ENCODE data around the gene GRID1.

DNA sequence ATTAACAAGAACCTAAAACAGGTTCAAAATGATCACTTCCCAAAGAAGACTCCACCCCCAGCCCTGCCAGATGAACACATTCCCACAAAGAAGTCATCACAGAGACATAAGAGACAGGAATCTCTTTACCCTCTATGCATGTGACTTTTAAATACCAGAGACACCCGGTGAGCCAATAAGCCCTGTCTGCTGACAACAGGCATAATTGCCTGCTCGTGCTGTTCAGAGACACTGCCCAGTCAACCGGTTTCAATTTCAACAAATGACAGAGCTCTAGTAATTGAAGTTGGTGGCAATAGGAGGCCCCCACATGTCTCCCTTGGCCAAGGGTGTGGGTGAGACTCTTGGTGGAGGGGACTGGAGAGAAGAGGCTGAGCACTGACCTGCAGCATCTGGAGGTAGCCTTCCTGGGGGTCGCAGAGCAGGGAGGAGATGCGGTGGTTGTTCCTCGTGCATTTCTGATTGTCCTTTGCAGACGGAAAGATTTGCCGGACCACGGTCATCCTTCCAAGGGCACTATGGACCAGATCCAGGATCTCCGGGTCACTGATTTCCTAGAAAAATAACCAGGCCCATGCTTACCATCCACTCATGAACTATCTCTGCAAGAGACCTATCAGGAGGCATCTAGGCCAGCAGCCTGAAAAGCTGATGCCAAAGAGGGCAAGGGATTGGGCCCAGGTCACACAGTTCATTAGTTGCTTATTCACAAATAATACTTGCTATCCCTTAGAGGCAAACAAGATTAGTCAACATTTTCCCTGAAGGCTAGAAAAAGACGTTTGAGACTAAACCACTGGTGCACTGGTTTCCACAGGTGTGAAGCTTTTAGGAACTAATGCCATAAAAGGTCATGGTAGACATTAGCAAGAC is 497.7 kb downstream of the GRID1 start:
- TF ChIP-seq POLR2A (IDR thresholded peaks at IDR 0.05; ENCODE audit: low read length) = no peak
- no peak for TF ChIP-seq GATA1 (IDR thresholded peaks at IDR 0.05; ENCODE audit: low read depth, low read length)

All from erythroblast (primary cell).